GM23248 (cell line): Measurements from ENCODE around the gene UBE3D.

Experiments used
- EZH2 ChIP-seq: fragments of 200-600 bp; sonication (generic); IDR thresholded peaks from 2 replicates; pipeline ENCODE4 v1.6.1; 2018; ENCODE audit warnings: antibody characterized with exemption, mild to moderate bottlenecking; ENCODE audit not compliant: insufficient read depth, poor library complexity, severe bottlenecking
- EZH2phosphoT487 ChIP-seq: fragments of 200-600 bp; sonication (generic); IDR thresholded peaks from 2 replicates; pipeline ENCODE4 v1.6.1; 2018; ENCODE audit warnings: antibody characterized with exemption, moderate library complexity, mild to moderate bottlenecking, low read depth; ENCODE audit not compliant: insufficient read depth

DNA sequence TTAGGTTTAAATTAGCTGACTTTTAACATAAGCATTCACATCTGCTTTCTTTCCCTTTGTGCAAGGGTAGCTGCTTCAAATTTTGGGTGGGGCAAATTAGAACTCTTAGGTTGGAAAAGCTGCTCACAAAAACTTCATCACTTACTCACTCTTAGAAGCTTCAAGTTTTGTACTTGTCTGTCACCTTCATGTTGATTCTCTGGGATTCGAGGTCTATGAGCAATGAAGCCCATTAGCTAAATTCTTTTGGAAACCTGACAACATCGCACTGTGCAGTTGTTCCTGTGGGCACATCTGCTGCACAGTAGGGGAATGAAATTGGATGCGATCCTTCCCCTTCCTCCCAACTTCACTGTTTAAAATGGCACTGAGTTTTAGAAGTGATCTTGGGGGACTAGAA is 156.1 kb downstream of the UBE3D start:
- TF ChIP-seq EZH2 (no peak), EZH2phosphoT487 (no peak)
